A549 (cell line): ENCODE measurements around the gene GRSF1. TPM values are rescaled to one million over a fixed set of nuclear protein-coding genes. Genes with fewer than 3 reads are reported as not detected.
A peak's percentile ranks its signal among the peaks of the same experiment; 100 is the strongest.

Experiments
- ATAC-seq, 2 experiments: fragments of 200-7000 bp in 1 of 2; fragments of >200 bp in 1 of 2; cut with Nextera tagmentation in 1 of 2; cut with Tn5 transposase in 1 of 2; 3 replicates each; pipeline versions ENCODE4 v1.8.0 to v1.9.1; 2018 to 2020; ENCODE audit warnings: mild to moderate bottlenecking in 1 of 2, moderate library complexity in 1 of 2
- CTCF ChIA-PET: fragments of 300-600 bp; sonication (Branson Sonifier 250); formaldehyde crosslinking; extraction: SDS; loops from one replicate; lab custom pipeline; 2021; ENCODE audit warnings: antibody characterized with exemption, inconsistent platforms; lab: Yijun Ruan, JAX
- POLR2A ChIA-PET: fragments of 350-600 bp; formaldehyde crosslinking; extraction: SDS; loops from one replicate; lab custom pipeline; 2021; ENCODE audit warnings: antibody characterized with exemption, inconsistent platforms; lab: Yijun Ruan, JAX
- DNase-seq, 2 experiments: peaks; one replicate each; pipeline versions ENCODE4 v3.0.0 to v3.0.0-alpha.2; 2011 to 2016; ENCODE audit warnings: low read depth in 1 of 2, low spot score in 1 of 2
- FAIRE-seq: peaks from 2 replicates; lab custom pipeline; 2011; peaks lifted over from hg19 to GRCh38; lab: Jason Lieb, UNC
- H3K27ac ChIP-seq, 2 experiments: fragments of >200 bp; sonication (Bioruptor Twin); formaldehyde crosslinking; 3 replicates each; pipeline ENCODE4 v1.5.1; 2016 to 2017
- H3K4me1 ChIP-seq: fragments of >200 bp; sonication (Bioruptor Twin); formaldehyde crosslinking; 3 replicates; pipeline ENCODE4 v1.6.1; 2016
- H3K4me2 ChIP-seq: fragments of >200 bp; sonication (Bioruptor Twin); formaldehyde crosslinking; 3 replicates; pipeline ENCODE4 v1.6.1; 2016
- H3K4me3 ChIP-seq: fragments of >200 bp; sonication (Bioruptor Twin); formaldehyde crosslinking; 3 replicates; pipeline ENCODE4 v1.5.1; 2016
- H3K9me3 ChIP-seq: fragments of >200 bp; sonication (Bioruptor Twin); formaldehyde crosslinking; 3 replicates; pipeline ENCODE4 v1.6.1; 2016
- CEBPB ChIP-seq, 2 experiments: fragments of >200 bp in 1 of 2; sonication (Bioruptor Twin) in 1 of 2; formaldehyde crosslinking in 1 of 2; IDR thresholded peaks; 2 replicates each; pipeline ENCODE4 v1.6.1; 2012 to 2016
- EHF ChIP-seq: fragments of 250-450 bp; sonication (Bioruptor Pico); IDR thresholded peaks from 2 replicates; pipeline ENCODE4 v1.5.0; 2020; ENCODE audit warnings: mild to moderate bottlenecking
- EP300 ChIP-seq, 2 experiments: fragments of >200 bp; sonication (Bioruptor Twin); formaldehyde crosslinking; IDR thresholded peaks; 2 replicates in 1 of 2; 3 replicates in 1 of 2; pipeline ENCODE4 v1.6.1; 2016 to 2017
- ESRRA ChIP-seq: fragments of 150-350 bp; IDR thresholded peaks from 2 replicates; pipeline ENCODE4 v1.6.1; 2014; ENCODE audit warnings: mild to moderate bottlenecking, low read length, borderline replicate concordance
- FOSB ChIP-seq: fragments of 250-450 bp; sonication (Bioruptor Pico); IDR thresholded peaks from 2 replicates; pipeline ENCODE4 v1.5.0; 2020; ENCODE audit warnings: mild to moderate bottlenecking, moderate library complexity
- GATA3 ChIP-seq: IDR thresholded peaks from 2 replicates; pipeline ENCODE4 v1.6.1; 2012; ENCODE audit warnings: borderline replicate concordance
- HDAC2 ChIP-seq: fragments of 200-600 bp; sonication (generic); IDR thresholded peaks from 2 replicates; pipeline ENCODE4 v1.6.1; 2016
- HEYL ChIP-seq: fragments of 250-450 bp; sonication (Bioruptor Pico); IDR thresholded peaks from 2 replicates; pipeline ENCODE4 v1.8.0; 2021; ENCODE audit warnings: mild to moderate bottlenecking, moderate library complexity
- JUN ChIP-seq, 2 experiments: fragments of >200 bp; sonication (Bioruptor Twin); formaldehyde crosslinking; IDR thresholded peaks; 2 replicates in 1 of 2; 3 replicates in 1 of 2; pipeline ENCODE4 v1.6.1; 2016 to 2017
- MAFK ChIP-seq: fragments of 450-650 bp; IDR thresholded peaks from 2 replicates; pipeline ENCODE4 v1.6.1; 2014; ENCODE audit not compliant: partially characterized antibody
- MAZ ChIP-seq: fragments of 150-350 bp; IDR thresholded peaks from 2 replicates; pipeline ENCODE4 v1.6.1; 2014; ENCODE audit warnings: antibody characterized with exemption, low read depth, low read length, borderline replicate concordance
- MYC ChIP-seq: IDR thresholded peaks from 2 replicates; pipeline ENCODE4 v1.6.1; 2012; ENCODE audit warnings: mild to moderate bottlenecking, inconsistent platforms, low read length, improper control_type of control experiment, borderline replicate concordance
- POLR2A ChIP-seq: IDR thresholded peaks from 2 replicates; pipeline ENCODE4 v1.6.1; 2012; ENCODE audit warnings: mild to moderate bottlenecking, low read length
- POLR2AphosphoS2 ChIP-seq: conservative IDR thresholded peaks from 2 replicates; pipeline ENCODE4 v1.6.1; 2012; ENCODE audit warnings: low read length, improper control_type of control experiment, inconsistent platforms
- SMC3 ChIP-seq: fragments of >200 bp; sonication (Bioruptor Twin); formaldehyde crosslinking; IDR thresholded peaks from 3 replicates; pipeline ENCODE4 v1.6.1; 2018; ENCODE audit warnings: inconsistent platforms
- SREBF2 ChIP-seq: fragments of 450-650 bp; IDR thresholded peaks from 2 replicates; pipeline ENCODE4 v1.6.1; 2014; ENCODE audit warnings: mild to moderate bottlenecking, moderate library complexity
- TFCP2L1 ChIP-seq: fragments of 250-450 bp; sonication (Bioruptor Pico); IDR thresholded peaks from 2 replicates; pipeline ENCODE4 v1.5.0; 2021; ENCODE audit warnings: mild to moderate bottlenecking
- TP53 ChIP-seq: fragments of 250-450 bp; sonication (Bioruptor Pico); IDR thresholded peaks from 2 replicates; pipeline ENCODE4 v1.5.0; 2021; ENCODE audit warnings: mild to moderate bottlenecking, moderate library complexity
- ZFP36 ChIP-seq: fragments of 450-650 bp; IDR thresholded peaks from 2 replicates; pipeline ENCODE4 v1.6.1; 2014; ENCODE audit warnings: borderline replicate concordance; ENCODE audit not compliant: partially characterized antibody
- WGBS: methylation state at CpG from one replicate; pipeline ENCODE4 v1.1.6; 2017; ENCODE audit errors: missing lambda C conversion rate; 5-methylcytosine and 5-hydroxymethylcytosine counted together
- polyA plus RNA-seq, 4 experiments: library from polyadenylated mRNA; depleted of rRNA in 3 of 4; stranded (reverse); fragments of >200 nt; fragmentation: RNase III in 1 of 4; extraction: RNeasy Plus Mini Kit Qiagen cat#74134 plus additional on column Dnase treatment in 1 of 4; gene quantifications; 2 replicates in 3 of 4; 3 replicates in 1 of 4; pipeline ENCODE4 v1.2.3, GENCODE V29; 2011 to 2017
- TF ChIP-seq, protein P1 (sequence below): IDR thresholded peaks from 2 replicates; pipeline ENCODE4 v1.6.1; 2012
- TF ChIP-seq, protein P2 (sequence below): IDR thresholded peaks from 2 replicates; pipeline ENCODE4 v1.6.1; 2012
- TF ChIP-seq, protein P3 (sequence below): IDR thresholded peaks from 2 replicates; pipeline ENCODE4 v1.6.1; 2012; ENCODE audit warnings: low read depth, borderline replicate concordance
- TF ChIP-seq, protein P4 (sequence below): fragments of >200 bp; sonication (Bioruptor Twin); formaldehyde crosslinking; IDR thresholded peaks from 3 replicates; pipeline ENCODE4 v1.5.1; 2016

The GRSF1 gene
- polyA plus RNA-seq, 2 of the 4 experiments (the other 2 are of a cell fraction), result 94.3 to 112 TPM

DNA sequence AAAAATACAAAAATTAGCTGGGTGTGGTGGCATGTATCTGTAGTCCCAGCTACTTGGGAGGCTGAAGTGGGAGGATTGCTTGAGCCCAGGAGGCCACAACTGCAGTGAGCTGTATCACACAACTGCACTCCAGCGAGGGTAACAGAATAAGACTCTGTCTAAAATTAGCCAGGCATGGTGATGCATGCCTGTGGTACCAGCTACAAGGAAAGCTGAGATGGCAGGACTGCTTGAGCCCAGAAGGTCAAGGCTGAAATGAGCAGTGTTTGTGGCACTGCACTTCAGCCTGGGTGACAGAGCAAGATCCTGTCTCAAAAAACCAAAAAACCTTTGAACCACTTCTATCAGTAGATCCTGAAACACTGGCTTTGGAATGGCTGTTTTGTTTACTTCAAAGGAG, 10.2 kb downstream of the GRSF1 start:
- CTCF ChIA-PET, result interaction anchor here (0.6 to 1.7 kb wide), 2 partner anchors 14 to 92 kb away, joined by 3 to 8 read pairs; no protein-coding TSS in a partner anchor
- TF ChIP-seq ZFP36 (no peak), POLR2A (no peak), TFCP2L1 (CRISPR knock-in tag) (no peak), MYC (no peak), MAZ (no peak), EP300 (IDR thresholded peaks at IDR 0.05) (no peak), JUN (IDR thresholded peaks at IDR 0.05) (no peak), SMC3 (no peak), CEBPB (IDR thresholded peaks at IDR 0.05) (no peak), GATA3 (no peak), POLR2AphosphoS2 (no peak), MAFK (no peak)
- TF ChIP-seq, protein P1, sequence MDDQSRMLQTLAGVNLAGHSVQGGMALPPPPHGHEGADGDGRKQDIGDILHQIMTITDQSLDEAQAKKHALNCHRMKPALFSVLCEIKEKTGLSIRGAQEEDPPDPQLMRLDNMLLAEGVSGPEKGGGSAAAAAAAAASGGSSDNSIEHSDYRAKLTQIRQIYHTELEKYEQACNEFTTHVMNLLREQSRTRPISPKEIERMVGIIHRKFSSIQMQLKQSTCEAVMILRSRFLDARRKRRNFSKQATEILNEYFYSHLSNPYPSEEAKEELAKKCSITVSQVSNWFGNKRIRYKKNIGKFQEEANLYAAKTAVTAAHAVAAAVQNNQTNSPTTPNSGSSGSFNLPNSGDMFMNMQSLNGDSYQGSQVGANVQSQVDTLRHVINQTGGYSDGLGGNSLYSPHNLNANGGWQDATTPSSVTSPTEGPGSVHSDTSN, result no peak
- no peaks in the 10 kb centered on the region for H3K9me3 ChIP-seq
- 71% methylated on average over 1 of the region's 1 CpG for WGBS
- ATAC-seq (no peak), DNase-seq (no peak), FAIRE-seq (no peak)
- H3K4me1 ChIP-seq, result no peaks in the 10 kb centered on the region
- no peak overlapping the region for H3K27ac ChIP-seq
- POLR2A ChIA-PET, result interaction anchor here (0.7 kb wide), 1 partner anchor 9 kb away, joined by 3 read pairs; no protein-coding TSS in a partner anchor
- no peak overlapping the region for H3K4me2 ChIP-seq
- H3K4me3 ChIP-seq, result no peak overlapping the region

DNA sequence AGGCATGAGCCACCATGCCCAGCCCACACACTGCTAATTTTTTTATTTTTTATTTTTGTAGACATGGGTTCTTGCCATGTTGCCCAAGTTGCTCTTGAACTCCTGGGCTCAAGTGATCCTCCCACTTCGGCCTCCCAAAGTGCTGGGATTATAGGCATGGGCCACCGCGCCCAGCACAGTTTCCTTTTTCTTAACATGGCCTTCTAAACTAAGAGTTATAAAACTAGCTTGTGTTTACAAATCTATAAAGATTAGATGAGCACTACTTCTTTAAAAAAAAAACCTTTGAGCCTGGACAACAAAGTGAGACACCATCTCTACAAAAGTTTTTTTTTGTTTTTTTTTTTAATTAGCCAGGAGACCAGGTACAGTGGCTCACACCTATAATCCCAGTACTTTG, 10.7 kb downstream of the GRSF1 start:
- 100% methylated on average over 3 of the region's 3 CpGs for WGBS
- H3K9me3 ChIP-seq, result no peaks in the 10 kb centered on the region
- H3K4me1 ChIP-seq, result no peaks in the 10 kb centered on the region
- no peak overlapping the region for H3K27ac ChIP-seq
- no peak for FAIRE-seq
- ATAC-seq, result no peak
- no peak overlapping the region for H3K4me3 ChIP-seq
- ChIA-PET POLR2A (interaction anchor here (0.7 kb wide), 1 partner anchor 136 kb away, joined by 6 read pairs; no protein-coding TSS in a partner anchor), CTCF (interaction anchor here (1.7 kb wide), 1 partner anchor 13 kb away, joined by 8 read pairs; no protein-coding TSS in a partner anchor)
- H3K4me2 ChIP-seq, result no peak overlapping the region
- TF ChIP-seq ESRRA (no peak), TFCP2L1 (CRISPR knock-in tag) (no peak), HEYL (CRISPR knock-in tag) (no peak), HDAC2 (no peak), TP53 (CRISPR knock-in tag) (no peak), SREBF2 (no peak), EHF (no peak), GATA3 (no peak), FOSB (CRISPR knock-in tag) (no peak)
- TF ChIP-seq, protein P2, sequence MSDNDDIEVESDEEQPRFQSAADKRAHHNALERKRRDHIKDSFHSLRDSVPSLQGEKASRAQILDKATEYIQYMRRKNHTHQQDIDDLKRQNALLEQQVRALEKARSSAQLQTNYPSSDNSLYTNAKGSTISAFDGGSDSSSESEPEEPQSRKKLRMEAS, result no peak
- TF ChIP-seq, protein P3, sequence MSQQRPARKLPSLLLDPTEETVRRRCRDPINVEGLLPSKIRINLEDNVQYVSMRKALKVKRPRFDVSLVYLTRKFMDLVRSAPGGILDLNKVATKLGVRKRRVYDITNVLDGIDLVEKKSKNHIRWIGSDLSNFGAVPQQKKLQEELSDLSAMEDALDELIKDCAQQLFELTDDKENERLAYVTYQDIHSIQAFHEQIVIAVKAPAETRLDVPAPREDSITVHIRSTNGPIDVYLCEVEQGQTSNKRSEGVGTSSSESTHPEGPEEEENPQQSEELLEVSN, result no peak
- TF ChIP-seq, protein P4, sequence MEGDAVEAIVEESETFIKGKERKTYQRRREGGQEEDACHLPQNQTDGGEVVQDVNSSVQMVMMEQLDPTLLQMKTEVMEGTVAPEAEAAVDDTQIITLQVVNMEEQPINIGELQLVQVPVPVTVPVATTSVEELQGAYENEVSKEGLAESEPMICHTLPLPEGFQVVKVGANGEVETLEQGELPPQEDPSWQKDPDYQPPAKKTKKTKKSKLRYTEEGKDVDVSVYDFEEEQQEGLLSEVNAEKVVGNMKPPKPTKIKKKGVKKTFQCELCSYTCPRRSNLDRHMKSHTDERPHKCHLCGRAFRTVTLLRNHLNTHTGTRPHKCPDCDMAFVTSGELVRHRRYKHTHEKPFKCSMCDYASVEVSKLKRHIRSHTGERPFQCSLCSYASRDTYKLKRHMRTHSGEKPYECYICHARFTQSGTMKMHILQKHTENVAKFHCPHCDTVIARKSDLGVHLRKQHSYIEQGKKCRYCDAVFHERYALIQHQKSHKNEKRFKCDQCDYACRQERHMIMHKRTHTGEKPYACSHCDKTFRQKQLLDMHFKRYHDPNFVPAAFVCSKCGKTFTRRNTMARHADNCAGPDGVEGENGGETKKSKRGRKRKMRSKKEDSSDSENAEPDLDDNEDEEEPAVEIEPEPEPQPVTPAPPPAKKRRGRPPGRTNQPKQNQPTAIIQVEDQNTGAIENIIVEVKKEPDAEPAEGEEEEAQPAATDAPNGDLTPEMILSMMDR, result no peak
- DNase-seq, result no peak

DNA sequence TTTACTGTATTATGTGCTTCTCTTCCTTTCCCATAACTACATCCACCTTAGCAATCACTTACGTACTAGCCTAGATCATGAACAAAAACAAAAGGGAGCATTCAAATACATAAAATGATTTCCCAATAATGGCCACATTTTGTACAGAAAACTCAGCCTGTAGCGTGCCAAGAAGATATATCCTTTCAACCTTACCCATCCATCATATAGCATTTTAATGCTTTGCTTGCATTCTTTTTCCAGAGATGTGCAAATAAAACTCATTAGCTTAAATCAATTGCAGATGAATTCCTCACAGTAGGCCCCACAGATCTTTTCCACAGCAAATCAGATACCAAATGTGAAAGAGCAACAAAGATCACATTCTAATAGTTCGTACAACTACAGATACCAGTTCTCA, 20.8 kb downstream of the GRSF1 start:
- Histone ChIP-seq H3K4me2 (no peak overlapping the region), H3K4me3 (no peak overlapping the region), H3K4me1 (no peaks in the 10 kb centered on the region), H3K27ac (no peak overlapping the region), H3K9me3 (no peaks in the 10 kb centered on the region)
- no peak for FAIRE-seq
- CTCF ChIA-PET, result interaction anchor here (0.9 kb wide), 1 partner anchor 9 kb away, joined by 5 read pairs; no protein-coding TSS in a partner anchor
- TF ChIP-seq EP300 (IDR thresholded peaks at IDR 0.05) (no peak), POLR2AphosphoS2 (no peak), MAFK (peak; percentile 4)
- POLR2A ChIA-PET, result no interaction called here
- no peak for DNase-seq
- 99% methylated on average over 3 of the region's 3 CpGs for WGBS
- no peak for ATAC-seq
